ENCODE measurements around the gene TMEM234. TPM values are rescaled to one million over a fixed set of nuclear protein-coding genes. Genes with fewer than 3 reads are reported as not detected.
A peak's percentile ranks its signal among the peaks of the same experiment; 100 is the strongest.

Gene TMEM234
- polyA plus RNA-seq, 2 of the 4 experiments (the other 2 are of a cell fraction): 8.4 to 12.1 TPM

DNA sequence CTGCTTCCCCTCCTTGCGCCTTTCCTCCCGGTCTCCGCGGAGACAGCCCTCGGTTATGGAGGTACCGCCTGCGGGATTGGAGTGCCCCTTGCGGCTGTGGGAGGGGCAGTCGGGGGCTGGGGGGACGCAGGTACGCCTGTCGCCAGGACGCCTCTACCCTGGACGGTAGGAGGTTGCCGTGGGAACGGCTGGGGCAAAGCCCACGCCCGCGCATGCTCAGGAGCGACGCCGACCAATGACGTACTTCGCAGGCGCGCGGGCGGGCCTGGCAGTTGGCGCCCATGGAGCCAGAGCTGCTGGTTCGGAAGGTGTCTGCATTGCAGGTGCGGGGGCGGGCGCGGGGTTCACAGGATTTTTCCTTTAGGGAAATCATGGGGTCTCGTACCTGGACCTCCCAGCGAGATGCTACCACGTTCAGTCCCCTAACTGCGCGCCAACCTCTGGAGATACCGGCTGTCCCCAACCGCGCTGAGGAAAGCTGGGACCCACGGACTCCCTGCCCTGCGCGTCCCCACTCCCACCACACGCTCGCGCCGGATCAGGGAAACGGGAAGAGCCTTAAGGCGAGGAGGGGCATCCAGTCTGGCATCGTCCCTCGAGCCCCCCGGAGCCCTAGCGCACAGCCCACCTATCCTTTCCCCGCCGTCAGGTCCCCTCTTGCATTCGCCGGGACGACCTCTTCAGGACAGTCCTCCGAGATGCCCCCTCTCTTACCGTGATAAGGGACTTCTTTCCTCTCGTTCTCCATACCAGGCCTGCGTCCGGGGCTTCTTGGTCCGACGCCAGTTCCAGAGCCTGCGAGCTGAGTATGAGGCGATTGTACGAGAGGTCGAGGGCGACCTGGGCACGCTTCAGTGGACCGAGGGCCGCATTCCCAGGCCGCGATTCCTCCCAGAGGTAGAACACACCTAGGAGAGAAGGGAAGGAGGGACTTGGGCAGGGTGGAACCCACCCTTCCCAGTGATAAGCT is 16.5 kb downstream of the TMEM234 start, which contains the start of gene IQCC (continued):
- TF ChIP-seq BHLHE40 (IDR thresholded peaks at IDR 0.05; ENCODE audit: low read depth, low read length) (no peak), KDM5A (IDR thresholded peaks at IDR 0.05) (peak; percentile 60; the same call in 1 of the 2 replicates), TFCP2L1 (CRISPR knock-in tag; IDR thresholded peaks at IDR 0.05) (no peak)
- TF ChIP-seq, protein P1, sequence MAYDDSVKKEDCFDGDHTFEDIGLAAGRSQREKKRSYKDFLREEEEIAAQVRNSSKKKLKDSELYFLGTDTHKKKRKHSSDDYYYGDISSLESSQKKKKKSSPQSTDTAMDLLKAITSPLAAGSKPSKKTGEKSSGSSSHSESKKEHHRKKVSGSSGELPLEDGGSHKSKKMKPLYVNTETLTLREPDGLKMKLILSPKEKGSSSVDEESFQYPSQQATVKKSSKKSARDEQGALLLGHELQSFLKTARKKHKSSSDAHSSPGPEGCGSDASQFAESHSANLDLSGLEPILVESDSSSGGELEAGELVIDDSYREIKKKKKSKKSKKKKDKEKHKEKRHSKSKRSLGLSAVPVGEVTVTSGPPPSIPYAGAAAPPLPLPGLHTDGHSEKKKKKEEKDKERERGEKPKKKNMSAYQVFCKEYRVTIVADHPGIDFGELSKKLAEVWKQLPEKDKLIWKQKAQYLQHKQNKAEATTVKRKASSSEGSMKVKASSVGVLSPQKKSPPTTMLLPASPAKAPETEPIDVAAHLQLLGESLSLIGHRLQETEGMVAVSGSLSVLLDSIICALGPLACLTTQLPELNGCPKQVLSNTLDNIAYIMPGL (CRISPR knock-in tag; IDR thresholded peaks at IDR 0.05; ENCODE audit: borderline replicate concordance): no peak

DNA sequence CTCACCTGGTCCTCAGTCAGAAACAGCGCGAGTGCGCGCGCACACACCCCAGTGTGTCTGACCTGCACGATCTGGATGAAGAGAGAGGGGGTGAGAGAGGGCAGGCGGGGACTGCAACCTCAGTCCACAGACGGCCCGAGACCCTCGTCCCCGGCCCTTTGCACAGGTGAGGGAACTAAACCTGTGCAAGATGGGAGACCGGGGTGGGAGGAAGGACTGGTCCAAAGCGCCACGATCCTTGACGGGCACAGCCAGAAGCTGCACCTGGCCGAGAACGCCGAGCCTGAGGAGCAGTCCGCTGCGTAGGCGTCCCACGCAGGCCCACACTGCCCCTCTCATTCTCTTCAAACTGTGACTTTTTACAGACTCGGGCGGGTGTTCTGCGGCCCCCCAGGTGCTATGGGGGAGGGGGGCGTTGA is 17.2 kb downstream of the TMEM234 start:
- ATAC-seq (peak in 1 of 2 experiments; percentile 13; a peak in 3 of 6 replicates), DNase-seq (ENCODE audit: low read depth in 1 of 2, low spot score in 1 of 2) (no peak), FAIRE-seq (no peak)
- CTCF ChIA-PET: interaction anchor here (0.6 to 4.5 kb wide), 4 partner anchors 11 to 316 kb away, joined by 3 to 38 read pairs (median 5); no protein-coding TSS in a partner anchor
- peaks cover 13% of the 10 kb centered on the region; the same call in 2 of the 3 replicates for H3K4me1 ChIP-seq
- TF ChIP-seq HEYL (CRISPR knock-in tag; IDR thresholded peaks at IDR 0.05) (no peak), ZSCAN20 (CRISPR knock-in tag; IDR thresholded peaks at IDR 0.05) (no peak), ZC3H11A (IDR thresholded peaks at IDR 0.05) (no peak), MAFK (IDR thresholded peaks at IDR 0.05; ENCODE audit: partially characterized antibody) (no peak), KDM5A (IDR thresholded peaks at IDR 0.05) (no peak)
- TF ChIP-seq, protein P2, sequence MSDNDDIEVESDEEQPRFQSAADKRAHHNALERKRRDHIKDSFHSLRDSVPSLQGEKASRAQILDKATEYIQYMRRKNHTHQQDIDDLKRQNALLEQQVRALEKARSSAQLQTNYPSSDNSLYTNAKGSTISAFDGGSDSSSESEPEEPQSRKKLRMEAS (IDR thresholded peaks at IDR 0.05): no peak
- TF ChIP-seq, protein P3, sequence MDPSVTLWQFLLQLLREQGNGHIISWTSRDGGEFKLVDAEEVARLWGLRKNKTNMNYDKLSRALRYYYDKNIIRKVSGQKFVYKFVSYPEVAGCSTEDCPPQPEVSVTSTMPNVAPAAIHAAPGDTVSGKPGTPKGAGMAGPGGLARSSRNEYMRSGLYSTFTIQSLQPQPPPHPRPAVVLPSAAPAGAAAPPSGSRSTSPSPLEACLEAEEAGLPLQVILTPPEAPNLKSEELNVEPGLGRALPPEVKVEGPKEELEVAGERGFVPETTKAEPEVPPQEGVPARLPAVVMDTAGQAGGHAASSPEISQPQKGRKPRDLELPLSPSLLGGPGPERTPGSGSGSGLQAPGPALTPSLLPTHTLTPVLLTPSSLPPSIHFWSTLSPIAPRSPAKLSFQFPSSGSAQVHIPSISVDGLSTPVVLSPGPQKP (IDR thresholded peaks at IDR 0.05; ENCODE audit: low read depth, low read length): no peak
- H3K4me3 ChIP-seq: peak overlapping the region; percentile 83
- H3K27ac ChIP-seq: peak overlapping the region; percentile 85 to 92
- POLR2A ChIA-PET: interaction anchor here (1.2 to 1.6 kb wide), 2 partner anchors 25 to 117 kb away, joined by 4 to 5 read pairs; partner anchors contain the start of gene TXLNA
- no peaks in the 10 kb centered on the region for H3K9me3 ChIP-seq
- 41% methylated on average over 23 of the region's 26 CpGs for WGBS (ENCODE audit: missing lambda C conversion rate)
- H3K4me2 ChIP-seq: peak overlapping the region; percentile 98

DNA sequence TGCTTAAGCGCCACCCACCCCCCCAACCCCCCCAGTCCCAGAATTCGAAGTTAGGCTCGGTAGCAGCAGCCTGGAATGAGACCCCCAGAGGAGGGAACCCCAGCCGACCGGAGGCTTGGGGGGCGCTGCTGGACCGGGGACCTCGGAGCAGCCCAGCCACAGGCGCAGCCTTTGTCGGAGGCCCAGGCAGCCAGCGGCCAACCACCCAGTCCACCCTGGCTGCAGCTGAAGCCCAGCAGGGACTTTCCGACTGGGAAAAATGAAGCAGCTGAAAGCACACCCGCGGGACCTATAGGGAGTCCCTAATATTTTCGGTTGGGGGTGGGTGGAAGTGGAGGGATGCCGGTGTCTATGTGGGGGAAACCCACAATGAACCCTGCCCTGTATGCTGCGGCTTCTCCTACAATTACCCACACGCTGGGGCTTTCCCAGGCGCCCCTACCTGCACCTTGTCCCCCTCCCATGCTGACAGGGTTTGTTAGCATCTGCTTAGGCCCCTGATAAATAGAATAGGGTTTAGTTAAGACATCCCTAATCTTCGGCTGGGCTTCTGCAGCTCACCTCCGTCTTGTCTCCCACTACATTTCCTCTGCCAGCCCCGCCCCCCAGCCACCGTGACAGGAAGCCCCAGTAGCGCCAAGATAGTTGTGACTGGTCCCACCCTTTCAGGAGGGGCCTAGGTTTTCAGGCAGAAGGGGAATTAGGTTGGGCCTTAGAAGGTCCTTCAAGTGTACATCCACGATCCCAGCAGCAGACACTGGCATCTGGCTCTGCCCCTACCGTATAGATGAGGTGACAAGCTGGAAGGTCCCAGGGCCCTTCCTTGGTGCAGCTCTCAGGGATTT is 20.9 kb downstream of the TMEM234 start:
- CTCF ChIA-PET: interaction anchor here (1.2 to 3.1 kb wide), 5 partner anchors 8 to 47 kb away, joined by 3 to 14 read pairs (median 4); no protein-coding TSS in a partner anchor
- ATAC-seq: peak in 1 of 2 experiments; percentile 5; a peak in 1 of 6 replicates
- FAIRE-seq: no peak
- 66% methylated on average over 20 of the region's 26 CpGs for WGBS (ENCODE audit: missing lambda C conversion rate)
- Histone ChIP-seq H3K9me3 (no peaks in the 10 kb centered on the region), H3K27ac (peak overlapping the region; percentile 15 to 77; a peak in 4 of 6 replicates), H3K4me1 (0 out of 3 replicates have a peak, but pooled peaks cover 8% of the 10 kb centered on the region), H3K4me2 (peak overlapping the region; percentile 63), H3K4me3 (peak overlapping the region; percentile 35)
- POLR2A ChIA-PET: interaction anchor here (1.5 to 2.6 kb wide), 2 partner anchors 21 to 129 kb away, joined by 5 to 16 read pairs; partner anchors contain the start of genes TMEM39B and TXLNA
- no peak for DNase-seq (ENCODE audit: low read depth in 1 of 2, low spot score in 1 of 2)
- TF ChIP-seq, protein P4, sequence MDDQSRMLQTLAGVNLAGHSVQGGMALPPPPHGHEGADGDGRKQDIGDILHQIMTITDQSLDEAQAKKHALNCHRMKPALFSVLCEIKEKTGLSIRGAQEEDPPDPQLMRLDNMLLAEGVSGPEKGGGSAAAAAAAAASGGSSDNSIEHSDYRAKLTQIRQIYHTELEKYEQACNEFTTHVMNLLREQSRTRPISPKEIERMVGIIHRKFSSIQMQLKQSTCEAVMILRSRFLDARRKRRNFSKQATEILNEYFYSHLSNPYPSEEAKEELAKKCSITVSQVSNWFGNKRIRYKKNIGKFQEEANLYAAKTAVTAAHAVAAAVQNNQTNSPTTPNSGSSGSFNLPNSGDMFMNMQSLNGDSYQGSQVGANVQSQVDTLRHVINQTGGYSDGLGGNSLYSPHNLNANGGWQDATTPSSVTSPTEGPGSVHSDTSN (IDR thresholded peaks at IDR 0.05): no peak
- TF ChIP-seq ZFP36 (IDR thresholded peaks at IDR 0.05; ENCODE audit: borderline replicate concordance, partially characterized antibody): no peak
- TF ChIP-seq PHF8 (IDR thresholded peaks at IDR 0.05; ENCODE audit: borderline replicate concordance, low read depth): no peak
- TF ChIP-seq, protein P5, sequence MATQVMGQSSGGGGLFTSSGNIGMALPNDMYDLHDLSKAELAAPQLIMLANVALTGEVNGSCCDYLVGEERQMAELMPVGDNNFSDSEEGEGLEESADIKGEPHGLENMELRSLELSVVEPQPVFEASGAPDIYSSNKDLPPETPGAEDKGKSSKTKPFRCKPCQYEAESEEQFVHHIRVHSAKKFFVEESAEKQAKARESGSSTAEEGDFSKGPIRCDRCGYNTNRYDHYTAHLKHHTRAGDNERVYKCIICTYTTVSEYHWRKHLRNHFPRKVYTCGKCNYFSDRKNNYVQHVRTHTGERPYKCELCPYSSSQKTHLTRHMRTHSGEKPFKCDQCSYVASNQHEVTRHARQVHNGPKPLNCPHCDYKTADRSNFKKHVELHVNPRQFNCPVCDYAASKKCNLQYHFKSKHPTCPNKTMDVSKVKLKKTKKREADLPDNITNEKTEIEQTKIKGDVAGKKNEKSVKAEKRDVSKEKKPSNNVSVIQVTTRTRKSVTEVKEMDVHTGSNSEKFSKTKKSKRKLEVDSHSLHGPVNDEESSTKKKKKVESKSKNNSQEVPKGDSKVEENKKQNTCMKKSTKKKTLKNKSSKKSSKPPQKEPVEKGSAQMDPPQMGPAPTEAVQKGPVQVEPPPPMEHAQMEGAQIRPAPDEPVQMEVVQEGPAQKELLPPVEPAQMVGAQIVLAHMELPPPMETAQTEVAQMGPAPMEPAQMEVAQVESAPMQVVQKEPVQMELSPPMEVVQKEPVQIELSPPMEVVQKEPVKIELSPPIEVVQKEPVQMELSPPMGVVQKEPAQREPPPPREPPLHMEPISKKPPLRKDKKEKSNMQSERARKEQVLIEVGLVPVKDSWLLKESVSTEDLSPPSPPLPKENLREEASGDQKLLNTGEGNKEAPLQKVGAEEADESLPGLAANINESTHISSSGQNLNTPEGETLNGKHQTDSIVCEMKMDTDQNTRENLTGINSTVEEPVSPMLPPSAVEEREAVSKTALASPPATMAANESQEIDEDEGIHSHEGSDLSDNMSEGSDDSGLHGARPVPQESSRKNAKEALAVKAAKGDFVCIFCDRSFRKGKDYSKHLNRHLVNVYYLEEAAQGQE (IDR thresholded peaks at IDR 0.05): no peak
- no peak for TF ChIP-seq EP300 (IDR thresholded peaks at IDR 0.05)
- no peak for TF ChIP-seq RCOR1 (IDR thresholded peaks at IDR 0.05; ENCODE audit: low read depth, low read length)
- no peak for TF ChIP-seq MAFK (IDR thresholded peaks at IDR 0.05; ENCODE audit: partially characterized antibody)
- TF ChIP-seq MAZ (IDR thresholded peaks at IDR 0.05; ENCODE audit: borderline replicate concordance, low read depth, low read length): no peak
- TF ChIP-seq BHLHE40 (IDR thresholded peaks at IDR 0.05; ENCODE audit: low read depth, low read length): no peak
- no peak for TF ChIP-seq RFX5 (IDR thresholded peaks at IDR 0.05)
- no peak for TF ChIP-seq CBX2 (IDR thresholded peaks at IDR 0.05; ENCODE audit: borderline replicate concordance, low read depth)
- no peak for TF ChIP-seq KDM5A (IDR thresholded peaks at IDR 0.05)
- TF ChIP-seq HOXB5 (CRISPR knock-in tag; IDR thresholded peaks at IDR 0.05): no peak
- TF ChIP-seq NPAS2 (CRISPR knock-in tag; IDR thresholded peaks at IDR 0.05; ENCODE audit: borderline replicate concordance): no peak

Measured in A549 (cell line).